Breast epithelium (tissue), 3 donors: ENCODE measurements around the gene DPP4.

ENCODE experiments used
- POLR2A ChIP-seq: fragments of 450-650 bp; IDR thresholded peaks from one replicate; pipeline ENCODE4 v1.6.1; 2016; ENCODE audit warnings: antibody characterized with exemption, mild to moderate bottlenecking, moderate library complexity
- TF ChIP-seq, protein P1 (sequence below), 3 donors: fragments of 450-650 bp; IDR thresholded peaks; one replicate each; pipeline ENCODE4 v1.5.1; 2016 to 2017; ENCODE audit warnings: antibody characterized with exemption in 3 of 3, mild to moderate bottlenecking in 3 of 3, moderate library complexity in 3 of 3

DNA sequence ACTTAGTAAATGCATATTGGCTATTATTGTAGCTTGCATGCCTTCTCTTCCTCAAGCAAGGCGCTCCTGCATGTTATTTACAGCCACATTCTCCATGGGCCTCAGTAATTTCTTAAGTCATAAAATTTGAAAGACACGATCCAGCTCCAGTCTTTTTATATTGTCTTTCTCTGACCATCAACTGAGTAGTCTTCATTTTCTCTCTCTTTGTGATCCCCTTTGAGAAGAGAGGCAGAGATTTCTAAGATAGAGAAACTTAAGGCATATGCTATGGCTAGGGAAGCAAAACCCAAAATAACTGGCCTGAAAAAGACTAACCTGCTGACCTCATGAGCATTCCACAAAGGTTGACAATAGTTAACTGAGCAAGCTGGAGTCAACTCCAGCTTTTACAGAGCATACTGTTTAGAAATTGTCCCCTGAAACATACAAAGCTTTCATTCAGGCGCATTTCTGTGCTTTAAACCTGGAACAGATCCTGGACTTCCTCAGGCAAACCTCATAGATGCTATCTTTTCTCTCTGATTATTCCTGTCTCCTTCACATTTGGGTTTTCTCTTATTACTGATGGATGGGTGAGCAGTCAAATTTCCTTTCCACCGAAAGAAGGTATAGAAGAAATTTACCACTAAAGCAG, 4.6 kb downstream of the DPP4 start:
- TF ChIP-seq, protein P1, sequence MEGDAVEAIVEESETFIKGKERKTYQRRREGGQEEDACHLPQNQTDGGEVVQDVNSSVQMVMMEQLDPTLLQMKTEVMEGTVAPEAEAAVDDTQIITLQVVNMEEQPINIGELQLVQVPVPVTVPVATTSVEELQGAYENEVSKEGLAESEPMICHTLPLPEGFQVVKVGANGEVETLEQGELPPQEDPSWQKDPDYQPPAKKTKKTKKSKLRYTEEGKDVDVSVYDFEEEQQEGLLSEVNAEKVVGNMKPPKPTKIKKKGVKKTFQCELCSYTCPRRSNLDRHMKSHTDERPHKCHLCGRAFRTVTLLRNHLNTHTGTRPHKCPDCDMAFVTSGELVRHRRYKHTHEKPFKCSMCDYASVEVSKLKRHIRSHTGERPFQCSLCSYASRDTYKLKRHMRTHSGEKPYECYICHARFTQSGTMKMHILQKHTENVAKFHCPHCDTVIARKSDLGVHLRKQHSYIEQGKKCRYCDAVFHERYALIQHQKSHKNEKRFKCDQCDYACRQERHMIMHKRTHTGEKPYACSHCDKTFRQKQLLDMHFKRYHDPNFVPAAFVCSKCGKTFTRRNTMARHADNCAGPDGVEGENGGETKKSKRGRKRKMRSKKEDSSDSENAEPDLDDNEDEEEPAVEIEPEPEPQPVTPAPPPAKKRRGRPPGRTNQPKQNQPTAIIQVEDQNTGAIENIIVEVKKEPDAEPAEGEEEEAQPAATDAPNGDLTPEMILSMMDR (IDR thresholded peaks at IDR 0.05): no peak
- TF ChIP-seq POLR2A: no peak
